GM18502 (cell line): ENCODE results near the gene CYP8B1.

Experiments used
- ATAC-seq: cut with Tn5 transposase; IDR thresholded peaks from one replicate; pipeline ENCODE4 v1.9.1; 2021; ENCODE audit warnings: mild to moderate bottlenecking; ENCODE audit not compliant: unreplicated experiment, poor library complexity

CYP8B1 gene, protein sequence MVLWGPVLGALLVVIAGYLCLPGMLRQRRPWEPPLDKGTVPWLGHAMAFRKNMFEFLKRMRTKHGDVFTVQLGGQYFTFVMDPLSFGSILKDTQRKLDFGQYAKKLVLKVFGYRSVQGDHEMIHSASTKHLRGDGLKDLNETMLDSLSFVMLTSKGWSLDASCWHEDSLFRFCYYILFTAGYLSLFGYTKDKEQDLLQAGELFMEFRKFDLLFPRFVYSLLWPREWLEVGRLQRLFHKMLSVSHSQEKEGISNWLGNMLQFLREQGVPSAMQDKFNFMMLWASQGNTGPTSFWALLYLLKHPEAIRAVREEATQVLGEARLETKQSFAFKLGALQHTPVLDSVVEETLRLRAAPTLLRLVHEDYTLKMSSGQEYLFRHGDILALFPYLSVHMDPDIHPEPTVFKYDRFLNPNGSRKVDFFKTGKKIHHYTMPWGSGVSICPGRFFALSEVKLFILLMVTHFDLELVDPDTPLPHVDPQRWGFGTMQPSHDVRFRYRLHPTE

DNA sequence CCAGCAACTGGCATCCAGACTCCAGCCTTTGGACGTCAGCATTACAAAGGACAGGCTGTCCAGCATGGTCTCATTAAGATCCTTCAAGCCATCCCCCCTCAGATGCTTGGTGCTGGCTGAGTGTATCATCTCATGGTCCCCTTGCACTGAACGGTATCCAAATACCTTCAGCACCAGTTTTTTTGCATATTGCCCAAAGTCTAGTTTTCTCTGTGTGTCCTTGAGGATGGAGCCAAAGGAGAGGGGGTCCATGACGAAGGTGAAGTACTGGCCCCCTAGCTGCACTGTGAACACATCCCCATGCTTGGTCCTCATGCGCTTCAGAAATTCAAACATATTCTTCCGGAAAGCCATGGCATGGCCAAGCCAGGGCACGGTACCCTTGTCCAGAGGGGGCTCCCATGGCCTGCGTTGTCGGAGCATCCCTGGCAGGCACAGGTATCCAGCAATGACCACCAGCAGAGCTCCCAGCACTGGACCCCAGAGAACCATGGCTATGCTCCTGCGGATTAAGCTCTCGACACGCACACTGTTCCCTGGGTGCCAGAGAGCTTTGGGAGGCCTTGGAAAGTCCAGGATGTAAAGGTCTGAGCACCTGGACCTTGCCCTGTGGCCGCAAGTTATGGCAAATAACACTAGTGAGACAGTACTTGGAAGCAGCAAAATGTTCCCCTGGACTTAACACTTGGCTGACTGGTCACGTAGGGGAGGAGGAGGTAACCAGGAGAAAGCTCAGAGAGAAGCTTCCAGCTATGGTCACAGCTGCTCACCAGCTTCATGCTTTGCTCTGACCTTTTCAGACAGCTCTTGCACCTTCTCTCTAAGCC is at the start of gene CYP8B1:
CYP8B1 (minus strand) TSS at position 555 of the 827 bp plus-strand sequence; CDS start at position 492, 63 bp downstream.
- ATAC-seq, result no peak

DNA sequence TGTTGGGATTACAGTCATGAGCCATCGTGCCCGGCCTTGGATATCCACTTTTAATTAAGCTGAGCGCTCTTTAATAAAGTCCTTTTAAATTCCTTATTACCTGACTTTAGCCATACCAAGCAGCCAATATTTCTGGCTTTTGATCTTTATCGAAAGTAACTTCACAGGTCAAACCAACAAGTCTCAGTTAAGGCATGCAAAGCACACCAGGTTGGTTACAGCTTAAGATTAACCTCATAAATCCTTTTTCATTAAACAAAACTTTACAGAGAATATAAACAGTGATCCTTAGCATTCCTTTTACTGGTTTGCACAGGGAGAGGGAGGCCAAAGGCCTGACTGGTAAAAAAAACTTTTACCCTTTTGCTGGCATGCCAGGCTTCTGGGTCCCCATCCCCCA is 47.9 kb upstream of the CYP8B1 start:
- no peak for ATAC-seq

DNA sequence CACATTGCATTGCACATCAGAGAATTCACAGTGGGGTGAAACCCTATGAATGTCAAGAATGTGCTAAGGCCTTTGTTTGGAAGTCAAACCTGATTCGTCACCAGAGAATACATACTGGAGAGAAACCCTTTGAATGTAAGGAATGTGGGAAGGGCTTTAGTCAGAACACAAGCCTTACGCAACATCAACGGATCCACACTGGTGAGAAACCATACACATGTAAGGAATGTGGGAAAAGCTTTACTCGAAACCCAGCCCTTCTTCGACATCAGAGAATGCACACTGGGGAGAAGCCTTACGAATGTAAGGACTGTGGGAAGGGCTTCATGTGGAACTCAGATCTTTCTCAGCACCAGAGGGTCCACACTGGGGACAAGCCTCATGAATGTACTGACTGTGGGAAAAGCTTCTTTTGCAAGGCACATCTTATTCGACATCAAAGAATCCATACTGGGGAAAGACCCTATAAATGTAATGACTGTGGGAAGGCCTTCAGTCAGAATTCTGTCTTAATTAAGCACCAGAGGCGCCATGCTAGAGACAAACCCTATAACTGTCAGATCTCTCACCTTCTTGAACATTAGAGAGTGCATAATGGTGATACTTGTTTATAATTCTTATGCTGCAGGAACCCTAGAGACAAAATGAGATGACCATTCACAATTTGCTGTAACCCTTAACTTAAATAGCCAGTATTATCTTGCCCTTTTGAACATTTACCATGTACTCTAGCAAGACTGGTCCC is 39.3 kb upstream of the CYP8B1 start:
- ATAC-seq, result no peak

DNA sequence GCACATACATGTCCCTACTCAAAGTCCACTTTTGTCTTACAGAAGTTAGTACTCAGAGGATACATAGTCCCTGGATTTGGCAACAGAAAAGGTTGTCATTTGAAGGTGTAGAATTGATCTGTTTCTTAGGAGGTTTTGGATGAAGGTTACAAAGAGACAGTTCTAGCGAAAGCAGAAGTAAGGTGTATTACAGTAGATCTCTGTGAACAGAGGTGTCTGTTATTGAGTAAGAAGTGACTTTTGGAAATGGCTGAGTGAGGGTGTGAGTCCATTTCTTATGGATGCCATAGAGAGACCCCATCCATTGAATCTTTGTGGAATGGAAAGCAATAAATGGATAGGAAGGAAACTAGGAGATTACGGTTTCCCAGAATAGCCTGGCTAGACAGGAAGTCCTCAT is 35.9 kb upstream of the CYP8B1 start:
- no peak for ATAC-seq

DNA sequence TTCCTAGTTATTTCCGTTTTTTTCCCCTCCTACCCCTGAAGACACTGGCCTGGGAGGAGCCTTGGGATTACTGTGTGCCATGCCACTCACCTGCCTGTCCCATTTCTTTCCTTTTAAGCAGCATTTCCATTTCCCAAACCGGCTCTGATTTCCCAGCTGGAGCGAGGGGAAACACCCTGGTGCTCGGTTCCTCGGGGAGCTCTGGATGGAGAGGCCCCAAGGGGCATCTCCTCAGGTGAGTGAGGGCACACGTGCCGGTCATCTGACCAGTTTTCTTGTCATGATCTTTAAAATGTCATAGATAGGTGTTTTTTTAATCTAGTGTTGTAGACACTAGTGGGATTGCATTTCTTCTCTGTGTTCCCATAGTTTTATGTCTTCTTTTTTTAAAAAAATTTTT is 33.0 kb upstream of the CYP8B1 start:
- ATAC-seq, result no peak

DNA sequence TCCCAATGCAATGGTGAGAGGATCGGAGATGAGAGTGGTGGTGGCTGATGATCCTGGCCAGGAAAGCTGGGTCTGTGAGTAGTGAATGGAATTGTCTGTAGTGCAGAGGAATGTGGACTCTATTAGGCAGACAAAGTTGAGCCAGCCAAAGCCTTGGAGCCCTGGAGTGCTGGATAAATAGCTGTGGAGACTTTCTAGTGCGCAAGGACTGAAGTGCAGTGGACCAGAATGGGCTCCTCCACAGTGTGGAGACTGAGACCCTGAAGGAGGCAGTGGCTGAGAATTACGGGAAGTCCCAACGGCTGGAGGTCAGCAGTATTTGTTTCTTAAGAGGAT is 31.1 kb upstream of the CYP8B1 start:
- no peak for ATAC-seq

DNA sequence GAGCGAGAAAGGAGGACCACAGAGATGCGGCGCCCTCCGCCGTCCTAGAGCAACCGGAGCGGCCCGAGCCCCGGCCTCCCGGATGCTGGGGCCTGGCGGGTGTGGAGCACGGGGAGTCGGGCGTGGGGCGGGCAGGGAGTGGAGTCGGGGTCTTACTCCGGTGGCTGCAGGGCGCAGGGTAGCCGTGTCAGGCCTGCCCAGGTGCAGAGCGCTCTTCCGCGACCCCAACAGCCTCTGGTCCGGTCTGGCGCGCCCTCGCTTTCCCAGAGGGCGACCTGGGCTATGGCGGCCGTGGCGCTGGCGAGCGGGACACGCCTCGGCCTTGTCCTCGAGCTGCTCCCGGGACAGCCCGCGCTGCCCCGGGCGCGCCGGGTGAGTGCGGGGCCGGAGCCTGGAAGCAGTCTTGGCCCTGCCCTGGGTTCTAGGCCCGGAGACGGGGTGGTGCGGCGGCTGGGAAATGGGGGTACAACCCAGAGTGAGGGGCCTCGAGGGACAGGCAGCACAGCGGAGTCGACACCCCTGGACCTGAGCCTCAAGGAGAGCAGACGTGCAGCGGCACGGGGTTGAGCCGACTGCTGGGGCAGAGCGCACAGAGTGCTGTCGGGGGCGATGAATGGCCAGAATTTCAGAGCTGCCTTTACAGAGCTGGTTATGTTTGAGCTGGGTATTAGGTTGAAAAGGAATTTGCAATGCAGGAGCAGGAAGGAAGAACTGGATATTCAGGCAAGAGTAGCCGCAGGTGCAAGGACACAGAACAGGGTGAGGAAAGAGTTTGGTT is 30.6 kb upstream of the CYP8B1 start, which contains the start of gene ZNF662:
ZNF662 (plus strand) TSS at position 73 of the 778 bp plus-strand sequence. CDS start 1,973 bp downstream, outside the sequence.
- no peak for ATAC-seq

DNA sequence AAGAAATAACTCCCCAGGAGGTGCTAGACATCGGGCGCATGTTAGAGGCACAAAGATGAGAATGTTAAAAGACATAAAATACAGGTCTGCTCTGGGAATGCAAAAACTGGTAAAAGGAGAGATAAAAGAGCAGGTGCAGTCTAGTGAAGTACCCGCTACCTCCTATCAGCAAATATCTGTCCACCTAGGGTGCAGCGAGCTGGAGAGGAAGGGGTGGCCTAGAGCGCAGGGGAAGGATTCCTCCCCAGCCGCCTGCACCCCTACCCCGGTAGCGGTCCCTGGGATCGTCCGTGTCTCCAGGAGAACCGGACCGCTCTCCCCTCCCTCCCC is 30.0 kb upstream of the CYP8B1 start:
- no peak for ATAC-seq

DNA sequence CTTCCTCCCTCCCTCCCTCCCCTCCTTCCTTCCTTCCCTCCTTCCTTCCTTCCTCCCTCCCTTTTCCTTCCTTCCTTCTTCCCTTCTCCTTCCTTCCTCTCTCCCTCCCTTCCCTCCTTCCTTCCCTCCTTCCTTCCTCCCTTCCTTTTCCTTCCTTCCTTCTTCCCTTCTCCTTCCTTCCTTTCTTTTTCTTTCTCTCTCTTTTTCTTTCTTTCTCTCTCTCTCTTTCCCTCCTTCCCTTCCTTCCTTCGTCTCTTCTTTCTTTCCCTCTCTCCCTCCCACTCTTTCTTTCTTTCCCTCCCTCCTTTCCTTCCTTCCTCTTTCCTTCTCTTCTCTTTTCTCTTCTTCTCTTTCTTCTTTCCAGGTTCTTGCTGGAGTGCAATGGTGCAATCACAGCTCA is 28.4 kb upstream of the CYP8B1 start:
- ATAC-seq, result no peak

DNA sequence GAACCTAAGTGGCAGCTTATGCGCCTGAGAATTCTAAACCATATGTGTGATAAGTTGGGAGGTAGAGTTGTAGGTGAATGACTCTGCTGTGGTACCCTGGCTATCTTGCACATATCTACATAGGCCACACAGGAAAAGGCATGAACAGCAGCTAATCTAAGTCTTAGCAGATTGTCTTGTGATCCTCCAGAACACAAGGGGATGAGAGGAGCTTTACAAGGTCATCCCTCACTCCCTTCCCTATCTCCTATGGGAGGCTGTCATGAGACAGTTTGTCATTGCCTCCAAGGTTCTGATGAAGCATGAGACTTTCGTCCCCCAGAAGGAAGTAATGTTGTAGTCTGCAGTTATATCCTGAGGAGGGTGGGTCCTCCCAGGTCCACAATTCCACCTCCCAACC is 26.6 kb upstream of the CYP8B1 start:
- ATAC-seq, result no peak

DNA sequence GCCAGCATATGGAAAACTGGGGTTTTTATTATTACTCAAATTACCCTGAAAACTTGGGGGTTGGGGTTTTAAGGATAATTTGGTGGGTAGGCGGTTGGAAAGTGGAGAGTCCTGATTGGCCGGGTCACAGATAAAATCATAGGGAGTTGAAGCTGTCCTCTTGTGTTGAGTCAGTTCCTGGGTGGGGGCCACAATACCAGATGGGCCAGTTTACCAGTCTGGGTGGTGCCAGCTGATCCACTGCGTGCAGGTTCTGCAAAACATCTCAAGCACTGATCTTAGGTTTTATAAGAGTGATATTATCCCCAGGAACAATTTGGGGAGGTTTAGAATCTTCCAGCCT is 25.4 kb upstream of the CYP8B1 start:
- no peak for ATAC-seq

DNA sequence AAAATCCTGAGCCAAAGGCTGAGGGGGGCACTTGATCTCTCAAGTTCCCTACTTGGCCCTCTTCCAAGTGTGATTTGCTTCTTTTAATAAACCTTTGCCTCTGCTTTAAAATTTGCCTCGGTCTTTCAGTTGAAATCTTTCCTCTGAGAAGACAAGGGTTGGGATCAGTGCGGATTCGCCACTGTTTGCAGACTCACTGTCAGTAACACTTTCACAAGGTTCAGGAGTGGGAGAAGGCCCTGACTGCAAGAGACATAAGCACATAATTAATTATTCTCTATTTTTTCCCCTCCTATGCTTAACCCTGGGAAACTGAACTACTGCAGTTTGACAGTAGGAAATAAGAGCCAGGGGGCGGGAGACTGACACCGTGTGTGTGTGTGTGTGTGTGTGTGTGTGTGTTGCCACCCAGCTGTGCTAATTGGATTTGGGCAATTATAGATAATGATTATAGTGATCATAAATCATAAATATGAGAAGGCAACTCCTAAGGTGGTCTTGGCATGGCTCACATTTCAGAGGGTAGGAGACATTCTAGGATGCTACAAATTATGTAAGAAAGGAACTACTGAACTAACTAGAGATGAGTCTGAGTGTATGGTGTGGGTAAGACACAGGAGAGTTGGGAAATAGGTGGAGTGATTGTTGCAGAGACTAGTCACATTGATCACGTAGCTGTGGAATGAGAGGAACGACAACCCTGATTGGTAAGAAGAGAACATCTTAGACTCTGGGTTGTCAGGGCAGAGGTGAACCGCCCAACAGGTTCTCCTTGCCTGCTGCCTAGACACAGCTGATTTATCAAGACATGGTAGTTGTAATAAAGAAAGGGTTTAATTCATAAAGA is 24.8 kb upstream of the CYP8B1 start:
- ATAC-seq, result no peak

DNA sequence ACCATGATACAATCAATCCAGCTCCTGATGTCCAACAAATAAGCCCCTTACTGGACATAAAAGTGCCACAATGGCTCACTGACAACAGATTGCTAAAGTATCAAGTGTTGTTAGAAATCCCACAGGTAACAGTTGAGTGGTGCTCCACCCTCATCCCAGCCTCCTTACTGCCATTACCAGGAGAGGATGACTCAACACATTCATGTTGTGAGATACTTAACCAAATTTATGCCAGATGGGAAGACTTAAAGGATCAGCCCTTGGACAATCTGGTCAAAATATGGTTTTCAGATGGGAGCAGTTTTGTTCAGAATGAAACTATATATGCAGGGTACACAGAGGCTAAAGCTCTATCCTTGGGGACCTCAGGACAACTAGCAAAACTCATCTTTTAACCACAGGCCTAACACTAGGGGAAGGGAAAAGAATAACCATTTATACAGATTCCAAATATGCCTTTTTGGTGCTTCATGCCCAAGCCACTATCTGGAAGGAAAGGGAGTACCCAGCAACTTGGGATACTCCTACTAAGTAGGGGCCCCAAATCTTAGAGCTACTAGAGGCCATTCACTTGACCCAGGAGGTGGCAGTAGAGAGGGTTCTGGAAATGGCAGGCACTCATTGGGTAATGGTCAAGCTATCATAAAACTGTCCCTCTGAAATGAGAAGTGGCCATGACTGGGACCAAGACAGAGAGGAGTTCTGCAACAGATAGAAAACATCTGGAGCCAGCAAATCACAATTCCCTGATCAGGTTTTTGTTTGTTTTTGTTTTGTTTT is 23.4 kb upstream of the CYP8B1 start:
- no peak for ATAC-seq

DNA sequence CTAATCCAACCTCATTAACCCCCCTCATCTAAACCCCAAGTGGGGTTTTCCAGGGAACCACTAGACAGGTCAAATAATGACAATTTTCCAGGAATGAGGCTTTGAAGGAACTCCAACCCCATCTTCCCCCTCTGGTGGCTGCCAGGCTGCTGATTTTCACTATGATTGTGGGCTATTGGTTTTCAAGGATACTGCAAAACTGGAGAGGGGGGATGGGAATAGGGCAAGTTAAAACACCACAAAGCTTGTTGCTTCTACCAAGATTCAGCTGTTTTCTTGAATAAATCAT is 19.8 kb upstream of the CYP8B1 start:
- ATAC-seq, result no peak

DNA sequence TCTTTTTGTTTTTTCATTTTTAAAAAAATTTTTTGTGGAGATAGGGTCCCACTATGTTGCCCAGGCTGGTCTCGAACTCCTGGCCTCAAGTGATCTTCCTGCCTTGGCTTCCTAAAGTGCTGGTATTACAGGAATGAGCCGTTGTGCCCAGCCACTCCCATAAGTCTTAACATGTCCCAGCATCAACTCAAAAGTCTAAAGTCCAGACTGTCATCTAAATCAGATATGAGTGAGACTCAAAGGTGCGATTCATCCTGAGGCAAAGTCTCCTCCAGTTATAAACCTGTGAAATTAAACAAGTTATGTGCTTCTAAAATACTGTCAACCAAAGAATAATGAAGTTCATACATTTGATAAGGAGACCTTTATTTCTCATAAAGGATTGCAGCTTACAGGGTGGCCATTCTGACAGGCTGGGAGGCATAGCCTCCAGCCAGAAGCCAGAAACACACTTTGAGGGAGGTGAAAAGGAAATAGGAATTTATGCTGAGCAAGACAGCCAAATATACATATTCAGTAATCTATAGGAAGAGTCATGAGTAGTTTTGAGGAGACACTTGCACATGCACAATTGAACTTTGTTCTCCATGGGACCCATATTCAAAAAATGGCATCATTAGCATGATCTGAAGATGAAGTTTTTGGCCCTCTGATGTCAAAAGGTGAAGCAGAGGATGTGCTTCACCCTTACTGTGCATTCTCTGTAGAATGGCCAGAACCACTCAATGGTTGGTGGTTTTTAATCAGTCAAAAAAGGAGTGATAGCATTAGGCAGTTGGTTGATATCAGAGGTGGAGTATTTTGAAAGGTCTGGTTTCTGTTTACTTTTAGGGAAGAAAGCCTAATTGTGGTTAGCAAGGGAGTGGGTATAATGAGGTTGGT is 19.3 kb upstream of the CYP8B1 start:
- no peak for ATAC-seq

DNA sequence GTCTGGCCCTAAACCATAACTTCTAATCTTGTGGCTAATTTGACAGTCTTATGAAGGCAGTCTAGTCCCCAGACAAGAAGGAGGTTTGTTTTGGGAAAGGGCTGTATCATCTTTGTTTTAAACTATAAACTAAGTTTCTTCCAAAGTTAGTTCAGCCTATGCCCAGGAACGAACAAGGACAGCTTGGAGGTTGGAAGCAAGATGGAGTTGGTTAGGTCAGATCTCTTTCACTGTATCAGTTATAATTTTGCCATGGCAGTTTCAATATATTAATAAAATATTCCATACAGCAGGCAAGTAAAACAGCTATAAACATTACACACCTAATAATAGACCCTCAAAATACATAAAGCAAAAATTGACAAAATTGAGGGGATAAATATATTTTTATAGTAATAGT is 17.1 kb upstream of the CYP8B1 start:
- ATAC-seq, result no peak

DNA sequence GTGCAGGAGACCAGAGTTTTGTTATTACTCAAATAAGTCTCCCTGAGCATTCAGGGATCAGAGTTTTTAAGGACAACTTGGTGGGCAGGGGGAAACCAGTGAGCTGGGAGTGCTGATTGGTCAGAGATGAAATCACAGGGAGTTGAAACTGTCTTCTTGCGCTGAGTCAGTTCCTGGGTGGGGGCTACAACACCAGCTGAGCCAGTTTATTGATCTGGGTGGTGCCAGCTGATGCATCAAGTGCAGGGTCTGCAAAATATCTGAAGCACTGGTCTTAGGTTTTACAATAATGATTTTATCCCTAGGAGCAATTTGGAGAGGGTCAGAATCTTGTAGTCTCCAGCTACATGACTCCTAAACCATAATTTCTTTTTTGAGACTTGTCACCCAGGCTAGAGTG is 16.5 kb upstream of the CYP8B1 start:
- ATAC-seq, result no peak

DNA sequence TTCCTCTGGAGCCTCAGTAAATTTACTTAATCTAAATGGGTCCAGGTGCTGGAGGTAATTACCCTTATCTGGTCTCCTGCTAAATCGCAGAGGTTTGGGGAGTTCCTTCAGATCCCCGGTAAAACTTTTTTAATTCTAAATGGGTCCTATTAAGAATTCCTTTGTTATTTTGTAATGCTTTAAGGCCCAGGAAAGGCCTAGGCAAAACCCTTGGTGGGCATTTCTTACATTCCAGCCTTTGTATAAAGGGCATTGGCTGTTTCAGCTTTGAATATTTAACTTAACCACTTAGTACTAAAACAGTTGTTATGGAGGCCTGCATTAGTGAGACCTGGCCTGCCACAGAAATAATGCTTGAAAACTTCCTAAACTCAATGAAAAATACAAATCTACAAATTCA is 15.4 kb upstream of the CYP8B1 start:
- ATAC-seq, result no peak
